OCI-LY7 (cell line): Measurements from ENCODE around the gene CYB5R4. TPM values are rescaled to one million over a fixed set of nuclear protein-coding genes. Genes with fewer than 3 reads are reported as not detected.

Experiments
- Bru-seq: library from RNA; stranded (reverse); fragments of 400-500 nt; gene quantifications from one replicate; lab custom pipeline; 2021; lab: Mats Ljungman, UMichigan
- BruChase-seq, 2 experiments: library from RNA; stranded (reverse); fragments of 400-500 nt; gene quantifications; one replicate each; lab custom pipeline; 2021; lab: Mats Ljungman, UMichigan
- BruUV-seq: library from RNA; stranded (reverse); fragments of 400-500 nt; replicated peaks from 2 replicates; lab custom pipeline; 2021; lab: Mats Ljungman, UMichigan
- CTCF ChIA-PET: fragments of 300-600 bp; sonication (Branson Sonifier 250); formaldehyde crosslinking; loops from one replicate; lab custom pipeline; 2022; ENCODE audit warnings: antibody characterized with exemption; ENCODE audit not compliant: unreplicated experiment; lab: Charles Lee
- POLR2A ChIA-PET: fragments of 300-600 bp; sonication (Branson Sonifier 250); formaldehyde crosslinking; loops from one replicate; lab custom pipeline; 2022; ENCODE audit warnings: antibody characterized with exemption; lab: Charles Lee
- DNase-seq: peaks from one replicate; pipeline ENCODE4 v3.0.0-alpha.2; 2015; ENCODE audit warnings: low spot score
- H2AFZ ChIP-seq: fragments of 200-600 bp; sonication (generic), shearing (Covaris generic); 2 replicates; pipeline ENCODE4 v1.6.1; 2014; ENCODE audit warnings: mild to moderate bottlenecking, antibody characterized with exemption, low read length, moderate library complexity
- H3K27ac ChIP-seq: fragments of 200-600 bp; sonication (generic); 2 replicates; pipeline ENCODE4 v1.5.1; 2014; ENCODE audit warnings: mixed run types, low read depth, mild to moderate bottlenecking, moderate library complexity, low read length, inconsistent platforms; ENCODE audit not compliant: poor library complexity, severe bottlenecking
- H3K36me3 ChIP-seq: fragments of 200-600 bp; sonication (generic); 2 replicates; pipeline ENCODE4 v1.6.1; 2014; ENCODE audit warnings: mild to moderate bottlenecking, antibody characterized with exemption, low read length, moderate library complexity, mixed read lengths; ENCODE audit not compliant: insufficient read depth
- H3K4me1 ChIP-seq: fragments of 200-600 bp; sonication (generic); 2 replicates; pipeline ENCODE4 v1.5.1; 2014; ENCODE audit warnings: mild to moderate bottlenecking, low read length; ENCODE audit not compliant: insufficient read depth, poor library complexity, severe bottlenecking
- H3K4me2 ChIP-seq: fragments of 200-600 bp; sonication (generic); 2 replicates; pipeline ENCODE4 v1.6.1; 2014; ENCODE audit warnings: mild to moderate bottlenecking, low read length
- H3K4me3 ChIP-seq: fragments of 200-600 bp; sonication (generic); 2 replicates; pipeline ENCODE4 v1.5.1; 2014; ENCODE audit warnings: mild to moderate bottlenecking, low read depth, low read length; ENCODE audit not compliant: poor library complexity, severe bottlenecking
- H3K79me2 ChIP-seq: fragments of 200-600 bp; sonication (generic); 2 replicates; pipeline ENCODE4 v1.6.1; 2016; ENCODE audit warnings: low read depth, mild to moderate bottlenecking, low read length, moderate library complexity, mixed read lengths; ENCODE audit not compliant: insufficient read depth
- H3K9me2 ChIP-seq: fragments of 200-600 bp; sonication (generic); 2 replicates; pipeline ENCODE4 v1.6.1; 2016; ENCODE audit warnings: mild to moderate bottlenecking, low read length, mixed read lengths; ENCODE audit not compliant: insufficient read depth
- H3K9me3 ChIP-seq: fragments of 200-600 bp; sonication (generic); 2 replicates; pipeline ENCODE4 v1.6.1; 2014; ENCODE audit warnings: mild to moderate bottlenecking, mixed run types, low read length, mixed read lengths
- H4K20me1 ChIP-seq: fragments of 200-600 bp; sonication (generic); 2 replicates; pipeline ENCODE4 v1.6.1; 2014; ENCODE audit warnings: mild to moderate bottlenecking, antibody characterized with exemption, low read length, moderate library complexity, mixed read lengths; ENCODE audit not compliant: insufficient read depth
- EZH2phosphoT487 ChIP-seq: fragments of 200-600 bp; sonication (generic); IDR thresholded peaks from 2 replicates; pipeline ENCODE4 v1.6.1; 2018; ENCODE audit warnings: low read depth, borderline replicate concordance, mild to moderate bottlenecking, mixed run types, antibody characterized with exemption, low read length, moderate library complexity, mixed read lengths
- intact Hi-C: fragments of 100-400 bp; cut with micrococcal nuclease; formaldehyde crosslinking; loops from one replicate; pipeline ENCODE4 v1.10.0; 2022; ENCODE audit not compliant: unreplicated experiment
- long read RNA-seq: library from polyadenylated mRNA; stranded (forward); transcript quantifications from one replicate; pipeline ENCODE4 v2.0.0, GENCODE V29; 2022
- total RNA-seq, 2 experiments: library from RNA; depleted of rRNA in 1 of 2; stranded (reverse); fragments of >200 nt in 1 of 2; shearing (Covaris generic) in 1 of 2; gene quantifications; 2 replicates each; pipeline ENCODE4 v1.2.3, GENCODE V29; 2014 to 2022
- TF ChIP-seq, protein P1 (sequence below): fragments of 200-600 bp; sonication (generic); conservative IDR thresholded peaks from 2 replicates; pipeline ENCODE4 v1.5.1; 2014; ENCODE audit warnings: mild to moderate bottlenecking, antibody characterized with exemption, low read length, moderate library complexity, mixed read lengths

CYB5R4 gene, protein sequence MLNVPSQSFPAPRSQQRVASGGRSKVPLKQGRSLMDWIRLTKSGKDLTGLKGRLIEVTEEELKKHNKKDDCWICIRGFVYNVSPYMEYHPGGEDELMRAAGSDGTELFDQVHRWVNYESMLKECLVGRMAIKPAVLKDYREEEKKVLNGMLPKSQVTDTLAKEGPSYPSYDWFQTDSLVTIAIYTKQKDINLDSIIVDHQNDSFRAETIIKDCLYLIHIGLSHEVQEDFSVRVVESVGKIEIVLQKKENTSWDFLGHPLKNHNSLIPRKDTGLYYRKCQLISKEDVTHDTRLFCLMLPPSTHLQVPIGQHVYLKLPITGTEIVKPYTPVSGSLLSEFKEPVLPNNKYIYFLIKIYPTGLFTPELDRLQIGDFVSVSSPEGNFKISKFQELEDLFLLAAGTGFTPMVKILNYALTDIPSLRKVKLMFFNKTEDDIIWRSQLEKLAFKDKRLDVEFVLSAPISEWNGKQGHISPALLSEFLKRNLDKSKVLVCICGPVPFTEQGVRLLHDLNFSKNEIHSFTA
- total RNA-seq (2014; rRNA removed; shearing (Covaris generic)) = 15.7 and 16.2 TPM in 2 replicates
- 33.1 and 34.8 TPM in 2 replicates for total RNA-seq (2022)
- Bru-seq, nascent RNA = percentile 82 among the genes with signal in this experiment
- BruChase-seq, experiment 1, labeled RNA remaining after a 6-hour chase = percentile 67 among the genes with signal in this experiment
- percentile 68 among the genes with signal in this experiment for BruChase-seq, experiment 2, labeled RNA remaining after a 2-hour chase
- long read RNA-seq, full-length matches to known transcripts = 62 of 76 reads
- long read RNA-seq, partial matches to known transcripts = 5 of 76 reads
- long read RNA-seq, other reads (novel, unspliced or antisense) = 9 of 76 reads

DNA sequence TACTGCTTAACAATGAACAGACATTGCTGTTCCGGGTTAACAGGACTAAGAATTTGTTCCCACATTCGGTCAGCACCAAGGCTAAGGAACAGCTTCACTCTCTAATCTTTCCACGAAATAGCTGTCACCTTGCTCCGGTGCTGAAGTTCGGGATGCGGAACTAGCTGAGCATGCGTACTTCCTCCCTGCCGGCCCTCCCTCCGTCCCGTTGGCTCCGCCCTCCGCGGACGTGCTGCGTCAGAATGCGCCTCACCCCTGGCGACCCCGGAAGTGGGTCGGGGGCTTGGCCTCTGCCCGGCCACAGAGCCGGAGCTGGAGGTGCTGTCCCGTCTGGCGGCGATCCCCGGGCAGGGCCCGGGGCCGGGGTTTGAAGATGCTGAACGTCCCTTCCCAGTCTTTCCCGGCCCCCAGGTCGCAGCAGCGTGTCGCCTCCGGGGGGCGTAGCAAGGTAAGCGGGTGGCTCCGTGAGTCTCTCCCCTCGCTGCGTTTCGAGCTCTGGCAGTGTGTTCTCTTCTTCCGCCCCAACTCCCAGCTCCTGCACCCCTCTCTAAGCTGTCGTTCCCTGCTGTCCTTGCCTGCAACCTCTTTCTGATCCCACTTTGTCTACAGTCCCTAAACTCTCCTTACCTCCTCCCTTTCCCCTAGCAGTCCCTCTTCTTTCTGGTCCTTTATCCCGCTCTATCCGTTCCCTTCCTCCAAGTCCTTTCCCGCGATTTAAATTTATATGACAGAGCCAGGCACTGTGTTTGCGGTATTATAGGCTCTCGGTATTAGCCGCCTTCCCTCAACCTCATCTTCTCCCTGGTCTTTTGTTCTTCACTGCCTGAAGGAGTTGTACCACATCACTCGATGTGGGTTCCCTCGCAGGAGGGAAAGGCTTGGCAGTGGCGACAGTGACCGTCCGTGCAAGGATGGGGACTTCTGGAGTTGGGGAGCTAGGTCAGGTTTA lies at the start of gene CYB5R4:
Gene CYB5R4 (plus strand): TSS at position 280 of the 949 bp plus-strand sequence. CDS start 94 bp downstream, at position 374.
- no TSS peak for BruUV-seq
- Histone ChIP-seq H3K36me3 (peaks cover 15% of the 10 kb centered on the region), H3K79me2 (peaks cover 47% of the 10 kb centered on the region), H3K9me3 (peaks cover 4% of the 10 kb centered on the region; the same call in 1 of the 2 replicates), H4K20me1 (peaks cover 9% of the 10 kb centered on the region; the same call in 1 of the 2 replicates), H3K9me2 (no peaks in the 10 kb centered on the region), H3K27ac (peak within 1 kb of the TSS; percentile 20), H3K4me3 (peak within 1 kb of the TSS; percentile 89), H3K4me1 (peaks cover 33% of the 10 kb centered on the region), H2AFZ (peak within 1 kb of the TSS; percentile 99), H3K4me2 (peak within 1 kb of the TSS; percentile 88)
- TF ChIP-seq, protein P1, sequence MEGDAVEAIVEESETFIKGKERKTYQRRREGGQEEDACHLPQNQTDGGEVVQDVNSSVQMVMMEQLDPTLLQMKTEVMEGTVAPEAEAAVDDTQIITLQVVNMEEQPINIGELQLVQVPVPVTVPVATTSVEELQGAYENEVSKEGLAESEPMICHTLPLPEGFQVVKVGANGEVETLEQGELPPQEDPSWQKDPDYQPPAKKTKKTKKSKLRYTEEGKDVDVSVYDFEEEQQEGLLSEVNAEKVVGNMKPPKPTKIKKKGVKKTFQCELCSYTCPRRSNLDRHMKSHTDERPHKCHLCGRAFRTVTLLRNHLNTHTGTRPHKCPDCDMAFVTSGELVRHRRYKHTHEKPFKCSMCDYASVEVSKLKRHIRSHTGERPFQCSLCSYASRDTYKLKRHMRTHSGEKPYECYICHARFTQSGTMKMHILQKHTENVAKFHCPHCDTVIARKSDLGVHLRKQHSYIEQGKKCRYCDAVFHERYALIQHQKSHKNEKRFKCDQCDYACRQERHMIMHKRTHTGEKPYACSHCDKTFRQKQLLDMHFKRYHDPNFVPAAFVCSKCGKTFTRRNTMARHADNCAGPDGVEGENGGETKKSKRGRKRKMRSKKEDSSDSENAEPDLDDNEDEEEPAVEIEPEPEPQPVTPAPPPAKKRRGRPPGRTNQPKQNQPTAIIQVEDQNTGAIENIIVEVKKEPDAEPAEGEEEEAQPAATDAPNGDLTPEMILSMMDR = peak; percentile 55
- no peak for TF ChIP-seq EZH2phosphoT487
- ChIA-PET CTCF (no interaction called here), POLR2A (interaction anchor here (0.6 to 2.1 kb wide), 6 partner anchors 8 to 1785 kb away, joined by 3 to 5 read pairs (median 4); no protein-coding TSS in a partner anchor)
- intact Hi-C loops = loop anchor here (5.0 to 10.0 kb wide), 3 partner anchors 368 to 792 kb away; partner anchors contain the start of genes CEP162, DOP1A, PGM3 and RWDD2A
- peak; percentile 94 for DNase-seq

DNA sequence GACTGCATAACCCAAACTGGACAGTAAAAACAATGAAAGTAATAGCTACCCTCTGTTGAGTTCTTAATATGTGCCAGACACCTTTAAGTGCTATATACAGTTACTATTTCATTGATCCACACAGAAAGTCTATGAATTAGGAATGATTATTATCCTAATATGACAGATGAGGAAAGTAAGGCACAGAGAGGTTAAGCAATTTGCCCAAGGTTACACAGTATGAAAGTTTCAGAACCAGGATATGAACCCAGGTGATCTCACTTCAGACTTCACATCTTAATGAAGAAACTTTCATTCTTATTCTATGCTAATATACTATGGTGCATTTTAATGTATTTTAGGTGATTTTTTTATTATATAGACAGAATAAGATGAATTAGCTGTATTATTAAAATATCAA lies 46.9 kb upstream of the CYB5R4 start:
- no peak for DNase-seq
- H3K4me2 ChIP-seq = no peak overlapping the region
- no peaks in the 10 kb centered on the region for H3K9me3 ChIP-seq
- ChIA-PET POLR2A (interaction anchor here (0.5 to 0.7 kb wide), 3 partner anchors 41 to 199 kb away, joined by 3 to 4 read pairs (median 3); no protein-coding TSS in a partner anchor), CTCF (no interaction called here)
- intact Hi-C loops = no loop called here
- BruUV-seq = no TSS peak
- no peaks in the 10 kb centered on the region for H3K9me2 ChIP-seq
- no peak for TF ChIP-seq EZH2phosphoT487
- TF ChIP-seq, protein P1 = no peak
- no peaks in the 10 kb centered on the region for H3K79me2 ChIP-seq
- no peak overlapping the region for H2AFZ ChIP-seq
- no peaks in the 10 kb centered on the region for H3K4me1 ChIP-seq
- no peak overlapping the region for H3K4me3 ChIP-seq
- no peaks in the 10 kb centered on the region for H4K20me1 ChIP-seq
- H3K36me3 ChIP-seq = no peaks in the 10 kb centered on the region
- no peak overlapping the region for H3K27ac ChIP-seq
